ENCODE measurements around the gene CHORDC1.
"Not testable (repeated sequence)": the region's sequence is repeated elsewhere in the genome, so short reads cannot be mapped to it uniquely, and the experiment has no call there.

CHORDC1 gene

DNA sequence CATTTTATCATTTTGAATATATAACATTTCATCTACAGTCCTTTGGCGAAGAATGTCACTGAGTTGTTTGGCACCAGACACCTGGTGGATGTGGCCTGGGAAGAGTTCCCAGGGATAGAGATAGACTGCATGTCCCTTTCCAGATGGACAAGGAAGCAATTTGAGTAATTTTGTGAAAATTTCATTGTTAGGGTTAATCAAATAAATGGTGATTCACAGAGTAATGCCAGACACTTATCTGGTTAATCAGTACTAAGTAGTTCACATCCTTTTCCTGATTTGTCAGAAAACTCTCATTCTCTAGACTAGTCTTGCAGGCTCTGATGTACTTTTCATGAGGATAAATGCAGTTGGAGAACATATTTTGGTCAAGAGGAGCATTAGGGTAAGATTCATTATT lies 46.8 kb downstream of the CHORDC1 start:
- no peak for FAIRE-seq

DNA sequence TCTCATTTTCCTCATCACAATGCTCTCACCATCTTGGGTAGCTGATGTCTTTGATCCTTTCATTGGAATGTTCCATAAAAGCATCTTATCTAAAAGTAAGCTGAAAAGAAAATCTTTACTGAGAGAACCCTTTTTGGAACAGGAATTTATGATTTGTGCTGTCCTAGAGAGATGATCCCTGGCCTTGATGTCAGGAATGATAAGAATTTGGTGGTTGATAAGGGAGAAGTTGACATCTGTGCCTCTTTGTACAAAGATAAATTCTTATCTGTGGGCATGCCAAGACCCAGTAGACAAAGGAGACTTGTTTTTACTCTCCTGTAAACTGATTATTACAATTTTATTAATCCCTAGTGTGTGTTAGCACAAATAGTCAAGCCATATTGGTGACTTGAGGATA lies 51.5 kb downstream of the CHORDC1 start:
- TF ChIP-seq, protein P1, sequence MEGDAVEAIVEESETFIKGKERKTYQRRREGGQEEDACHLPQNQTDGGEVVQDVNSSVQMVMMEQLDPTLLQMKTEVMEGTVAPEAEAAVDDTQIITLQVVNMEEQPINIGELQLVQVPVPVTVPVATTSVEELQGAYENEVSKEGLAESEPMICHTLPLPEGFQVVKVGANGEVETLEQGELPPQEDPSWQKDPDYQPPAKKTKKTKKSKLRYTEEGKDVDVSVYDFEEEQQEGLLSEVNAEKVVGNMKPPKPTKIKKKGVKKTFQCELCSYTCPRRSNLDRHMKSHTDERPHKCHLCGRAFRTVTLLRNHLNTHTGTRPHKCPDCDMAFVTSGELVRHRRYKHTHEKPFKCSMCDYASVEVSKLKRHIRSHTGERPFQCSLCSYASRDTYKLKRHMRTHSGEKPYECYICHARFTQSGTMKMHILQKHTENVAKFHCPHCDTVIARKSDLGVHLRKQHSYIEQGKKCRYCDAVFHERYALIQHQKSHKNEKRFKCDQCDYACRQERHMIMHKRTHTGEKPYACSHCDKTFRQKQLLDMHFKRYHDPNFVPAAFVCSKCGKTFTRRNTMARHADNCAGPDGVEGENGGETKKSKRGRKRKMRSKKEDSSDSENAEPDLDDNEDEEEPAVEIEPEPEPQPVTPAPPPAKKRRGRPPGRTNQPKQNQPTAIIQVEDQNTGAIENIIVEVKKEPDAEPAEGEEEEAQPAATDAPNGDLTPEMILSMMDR (IDR thresholded peaks at IDR 0.05; ENCODE audit: insufficient read depth, missing control alignments) = no peak
- FAIRE-seq (no peak), DNase-seq (ENCODE audit: insufficient read length, low spot score) (no peak)

More for the DNA sequence above, 46.8 kb downstream of the CHORDC1 start:
- no peak for DNase-seq (ENCODE audit: insufficient read length, low spot score)
- TF ChIP-seq, protein P1 (IDR thresholded peaks at IDR 0.05; ENCODE audit: insufficient read depth, missing control alignments) = no peak

DNA sequence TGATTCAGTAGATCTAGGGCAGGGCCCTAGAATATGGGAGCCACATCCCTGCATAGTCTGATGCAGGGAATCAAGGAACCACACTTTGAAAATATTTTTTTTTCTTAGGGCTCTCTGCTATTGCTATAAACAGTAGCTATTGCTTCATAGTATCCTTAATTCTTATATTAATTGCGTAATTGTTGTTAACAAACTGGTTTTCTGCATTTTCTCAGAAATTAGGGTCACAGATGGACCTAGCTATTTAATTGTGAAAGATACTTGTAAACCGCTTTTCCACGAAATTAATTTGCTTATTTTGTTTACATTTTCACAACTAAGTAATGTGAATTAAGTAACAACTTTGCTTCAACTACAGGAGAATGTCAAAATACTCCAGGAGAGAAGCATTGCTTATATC lies 54.3 kb downstream of the CHORDC1 start:
- TF ChIP-seq, protein P1 (IDR thresholded peaks at IDR 0.05; ENCODE audit: insufficient read depth, missing control alignments) = no peak
- FAIRE-seq (no peak), DNase-seq (ENCODE audit: insufficient read length, low spot score) (no peak)

DNA sequence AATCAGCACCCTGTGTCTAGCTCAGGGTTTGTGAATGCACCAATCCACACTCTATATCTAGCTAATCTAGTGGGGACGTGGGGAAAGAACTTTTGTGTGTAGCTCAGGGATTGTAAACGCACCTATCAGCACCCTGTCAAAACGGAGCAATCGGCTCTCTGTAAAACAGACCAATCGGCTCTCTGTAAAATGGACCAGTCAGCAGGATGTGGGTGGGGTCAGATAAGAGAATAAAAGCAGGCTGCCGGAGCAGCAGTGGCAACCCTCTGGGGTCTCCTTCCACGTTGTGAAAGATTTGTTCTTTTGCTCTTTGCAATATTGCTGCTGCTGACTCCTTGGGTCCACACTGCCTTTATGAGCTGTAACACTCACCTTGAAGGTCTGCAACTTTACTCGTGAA lies 55.1 kb downstream of the CHORDC1 start:
- DNase-seq (ENCODE audit: insufficient read length, low spot score); FAIRE-seq: not testable (repeated sequence)

DNA sequence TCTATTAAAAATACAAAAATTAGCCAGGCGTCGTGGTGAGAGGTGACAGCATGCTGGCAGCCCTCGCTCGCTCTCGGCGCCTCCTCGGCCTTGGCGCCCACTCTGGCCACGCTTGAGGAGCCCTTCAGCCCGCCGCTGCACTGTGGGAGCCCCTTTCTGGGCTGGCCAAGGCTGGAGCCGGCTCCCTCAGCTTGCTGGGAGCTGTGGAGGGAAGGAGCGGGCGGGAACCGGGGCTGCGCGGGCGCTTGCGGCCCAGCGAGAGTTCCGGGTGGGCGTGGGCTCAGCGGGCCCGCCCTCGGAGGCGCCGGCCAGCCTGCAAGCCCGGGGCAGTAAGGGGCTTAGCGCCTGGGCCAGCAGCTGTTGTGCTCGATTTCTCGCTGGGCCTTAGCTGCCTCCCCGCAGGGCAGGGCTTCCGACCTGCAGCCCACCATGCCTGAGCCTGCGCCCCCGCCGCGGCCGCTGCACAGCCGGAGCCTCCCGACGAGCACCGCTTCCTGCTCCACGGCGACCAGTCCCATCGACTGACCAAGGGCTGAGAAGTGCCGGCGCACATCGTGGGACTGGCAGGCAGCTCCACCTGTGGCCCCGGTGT lies 55.8 kb downstream of the CHORDC1 start:
- not testable (repeated sequence) for DNase-seq (ENCODE audit: insufficient read length, low spot score); FAIRE-seq
